Jurkat, Clone E6-1 (cell line): Measurements from ENCODE around the gene IGSF21.
A peak's percentile ranks its signal among the peaks of the same experiment; 100 is the strongest.

Experiments
- DNase-seq: peaks from one replicate; pipeline ENCODE4 v3.0.0-alpha.2; 2011; ENCODE audit warnings: low read depth, low spot score
- H3K4me3 ChIP-seq: 2 replicates; pipeline ENCODE4 v1.5.1; 2011; ENCODE audit warnings: mild to moderate bottlenecking, low read length, control low read depth, moderate library complexity

IGSF21 gene

DNA sequence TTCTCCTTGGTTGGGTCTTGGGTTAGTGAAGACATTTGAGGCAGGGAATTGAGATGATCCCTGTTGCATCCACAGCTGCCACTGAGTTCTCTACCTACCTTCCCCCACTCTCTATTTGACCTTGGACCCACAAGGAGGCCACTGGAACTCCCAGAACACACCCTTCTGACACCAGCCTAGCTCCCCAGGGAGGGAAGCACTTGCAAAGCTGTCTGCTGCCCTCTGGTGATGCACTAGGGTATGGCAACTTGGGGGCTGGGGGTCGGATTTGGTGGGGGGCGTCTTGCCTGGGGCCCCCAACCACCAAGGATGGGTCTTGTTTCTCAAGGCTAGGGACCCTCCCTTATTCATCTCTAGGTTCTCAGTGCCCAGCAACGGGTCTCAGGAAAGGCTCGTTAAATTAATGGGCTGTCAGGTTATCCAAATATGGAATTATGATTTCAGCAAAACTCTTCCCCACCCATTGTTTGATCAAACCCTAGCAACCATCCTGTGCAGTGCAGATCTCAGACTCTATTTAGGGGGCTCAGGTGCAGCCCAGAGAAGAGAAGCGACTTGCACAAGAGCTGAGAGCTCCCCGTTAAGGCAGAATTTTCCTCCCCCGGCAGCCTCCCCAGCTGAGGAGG lies 195.3 kb downstream of the IGSF21 start:
- no peak for DNase-seq
- H3K4me3 ChIP-seq: no peak overlapping the region

DNA sequence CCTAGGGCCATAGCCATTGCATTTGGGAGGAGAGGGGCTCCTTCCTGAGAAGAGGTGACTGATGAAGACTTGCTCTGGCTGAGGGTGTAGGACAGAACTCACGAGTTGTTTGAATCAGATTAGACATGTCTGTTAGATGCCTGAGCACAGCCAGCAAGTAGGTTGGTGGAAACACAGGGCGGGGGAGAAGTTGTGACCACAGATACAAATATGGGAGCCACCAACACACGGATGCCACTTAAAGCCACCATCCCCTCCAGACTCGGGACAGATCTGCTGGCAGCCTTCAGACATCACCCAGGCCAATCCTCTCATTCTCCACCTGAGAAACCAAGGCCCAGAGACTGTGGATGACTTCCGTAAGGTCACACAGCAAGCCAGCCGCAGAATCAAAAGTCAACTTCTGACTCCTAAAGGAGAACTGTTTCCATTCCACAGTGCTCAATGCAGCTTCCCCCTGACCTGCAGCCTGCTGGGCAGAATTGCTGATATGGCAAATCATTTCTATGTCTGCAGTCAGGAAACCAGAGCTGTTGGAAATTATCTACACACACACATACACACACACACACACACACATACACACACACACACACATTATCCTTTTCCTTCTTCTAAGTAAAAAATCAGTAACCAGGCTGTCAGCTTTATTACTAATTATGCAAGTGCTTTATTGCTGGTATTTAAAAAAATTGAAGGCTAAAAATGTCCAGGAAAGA lies 196.7 kb downstream of the IGSF21 start:
- no peak for DNase-seq
- H3K4me3 ChIP-seq: no peak overlapping the region

DNA sequence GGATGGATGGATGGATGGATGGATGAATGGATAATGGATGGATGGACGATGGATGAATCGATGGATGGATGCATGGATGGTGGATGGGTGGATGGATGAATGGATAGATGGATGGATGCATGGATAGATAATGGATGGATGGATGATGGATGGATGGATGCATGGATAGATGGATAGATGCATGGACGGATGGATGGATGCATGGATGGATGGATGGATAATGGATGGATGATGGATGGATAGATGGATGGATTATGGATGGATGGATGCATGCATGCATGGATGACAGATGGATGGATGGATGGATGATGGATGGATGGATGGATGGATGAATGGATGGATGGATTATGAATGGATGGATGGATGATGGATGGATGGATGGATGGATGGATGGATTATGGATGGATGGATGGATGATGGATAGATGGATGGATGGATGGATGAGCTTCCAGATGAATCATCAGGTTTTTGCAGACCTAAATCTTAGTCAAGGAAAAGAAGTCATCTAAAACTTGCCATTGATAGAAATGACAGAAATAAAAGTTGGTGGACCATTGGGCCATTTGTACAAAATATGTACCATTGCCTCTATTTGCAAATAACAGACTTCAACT lies 197.7 kb downstream of the IGSF21 start:
- no peak overlapping the region for H3K4me3 ChIP-seq
- DNase-seq: no peak

GRCh38 chr1:18307329-18307898 lies 199.8 kb downstream of the IGSF21 start:
- no peak for DNase-seq
- H3K4me3 ChIP-seq: no peak overlapping the region

DNA sequence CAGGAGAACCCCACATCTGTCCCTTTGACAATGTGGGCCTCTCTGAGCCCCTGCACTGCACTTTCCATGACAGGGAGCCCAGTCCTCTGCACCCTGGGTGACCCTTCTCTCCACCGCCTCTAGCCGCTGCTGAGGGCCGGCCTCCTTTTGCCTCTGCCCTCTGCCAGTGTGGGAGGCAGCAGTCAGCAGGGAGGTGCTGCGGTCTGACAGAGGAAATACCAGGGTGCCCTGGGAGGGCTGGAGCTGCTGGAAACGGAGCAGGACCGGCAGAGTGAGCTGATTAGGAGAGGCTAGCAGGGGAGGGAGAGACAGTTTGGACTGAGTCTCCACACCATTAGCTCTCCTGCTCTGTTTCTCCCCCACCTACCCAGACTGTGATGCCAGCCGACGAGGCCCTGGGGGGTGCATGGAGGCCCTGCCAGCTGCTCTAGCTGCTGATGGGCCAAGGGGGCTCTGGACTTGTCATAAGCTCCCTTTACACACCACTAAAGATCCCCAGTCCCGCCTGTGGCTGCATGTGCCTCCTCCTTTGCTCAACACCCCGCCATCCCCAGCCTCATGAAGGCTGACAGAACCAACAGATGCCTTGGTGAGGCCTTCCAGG lies 202.1 kb downstream of the IGSF21 start:
- no peak overlapping the region for H3K4me3 ChIP-seq
- DNase-seq: no peak

GRCh38 chr1:18312961-18313360 lies 205.4 kb downstream of the IGSF21 start:
- no peak for DNase-seq
- H3K4me3 ChIP-seq: no peak overlapping the region

DNA sequence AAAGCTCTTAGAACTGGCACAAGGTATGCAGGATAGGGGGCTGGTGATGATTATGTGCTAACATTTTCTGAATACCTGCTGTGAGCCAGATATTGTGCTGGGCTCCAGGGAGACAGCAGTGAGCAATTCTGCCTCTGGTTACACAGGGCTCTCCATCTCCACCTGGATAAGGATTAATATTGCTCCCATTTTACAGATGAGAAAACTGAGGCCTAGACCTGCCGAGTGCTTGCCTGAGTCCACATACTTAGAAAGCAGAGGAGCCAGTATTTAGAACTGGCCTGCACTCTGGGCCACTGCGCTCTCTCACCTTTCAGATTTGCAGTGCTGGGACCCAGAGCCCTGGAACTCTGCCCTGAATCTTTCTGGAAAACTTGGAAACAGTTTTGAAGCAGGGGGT lies 205.9 kb downstream of the IGSF21 start:
- no peak overlapping the region for H3K4me3 ChIP-seq
- no peak for DNase-seq

DNA sequence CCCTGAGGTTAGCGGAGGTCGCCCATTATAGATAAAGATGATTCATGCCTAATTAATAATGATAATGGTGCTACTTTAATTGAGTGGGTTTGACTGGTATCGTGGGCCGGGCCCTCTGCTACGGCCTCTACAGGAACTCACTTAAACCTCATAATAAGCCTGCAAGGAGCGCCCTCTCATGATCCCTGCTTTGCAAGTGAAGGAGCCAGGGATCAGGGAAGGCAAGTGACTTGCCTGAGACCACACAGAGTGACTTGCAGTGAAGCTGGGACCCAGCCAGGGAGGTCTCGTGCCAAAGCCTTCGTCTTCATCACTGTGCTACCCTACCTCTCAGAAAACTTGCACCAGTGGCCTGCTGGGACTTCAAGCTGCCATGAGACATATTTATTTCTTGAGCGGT lies 206.8 kb downstream of the IGSF21 start:
- H3K4me3 ChIP-seq: no peak overlapping the region
- no peak for DNase-seq

DNA sequence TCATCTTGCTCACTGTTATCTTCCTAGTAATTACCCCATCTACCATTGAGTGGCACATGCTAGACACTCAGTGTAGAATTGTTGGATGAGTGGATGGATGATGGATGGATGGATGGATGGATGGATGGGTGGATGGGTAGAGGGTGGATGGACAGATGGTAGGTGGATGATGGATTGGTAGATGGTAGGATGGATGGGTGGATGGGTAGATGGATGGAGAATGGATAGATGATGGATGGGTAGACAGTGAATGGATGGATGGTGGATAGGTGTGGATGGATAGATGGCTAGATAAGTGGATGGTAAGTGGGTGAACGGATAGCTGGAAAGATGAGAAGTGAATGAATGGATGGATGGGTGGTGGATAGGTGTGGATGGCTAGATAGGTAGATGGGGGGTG lies 207.9 kb downstream of the IGSF21 start:
- DNase-seq: no peak

GRCh38 chr1:18316764-18317163 lies 209.2 kb downstream of the IGSF21 start:
- no peak for DNase-seq
- no peak overlapping the region for H3K4me3 ChIP-seq

More for the DNA sequence above, 207.9 kb downstream of the IGSF21 start:
- H3K4me3 ChIP-seq: no peak overlapping the region

DNA sequence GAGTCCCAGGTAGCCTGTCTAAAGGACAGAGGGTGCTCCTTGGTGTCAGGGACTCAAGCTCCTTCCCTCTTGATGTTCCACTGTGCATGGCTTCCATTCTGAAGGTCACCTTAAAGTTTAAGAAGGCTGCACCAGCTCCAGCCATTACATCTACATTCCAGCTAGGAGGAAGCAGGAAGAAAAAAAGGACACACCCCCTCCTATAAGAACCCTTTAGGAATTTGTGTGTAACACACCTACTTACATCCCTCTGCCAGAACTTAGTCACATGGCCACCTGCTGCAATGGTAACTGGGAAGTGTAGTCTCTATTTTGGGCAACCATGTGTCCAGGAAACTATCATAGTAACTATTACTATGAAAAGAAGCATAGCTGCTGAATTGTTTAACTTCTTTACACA lies 211.5 kb downstream of the IGSF21 start:
- H3K4me3 ChIP-seq: no peak overlapping the region
- DNase-seq: no peak

DNA sequence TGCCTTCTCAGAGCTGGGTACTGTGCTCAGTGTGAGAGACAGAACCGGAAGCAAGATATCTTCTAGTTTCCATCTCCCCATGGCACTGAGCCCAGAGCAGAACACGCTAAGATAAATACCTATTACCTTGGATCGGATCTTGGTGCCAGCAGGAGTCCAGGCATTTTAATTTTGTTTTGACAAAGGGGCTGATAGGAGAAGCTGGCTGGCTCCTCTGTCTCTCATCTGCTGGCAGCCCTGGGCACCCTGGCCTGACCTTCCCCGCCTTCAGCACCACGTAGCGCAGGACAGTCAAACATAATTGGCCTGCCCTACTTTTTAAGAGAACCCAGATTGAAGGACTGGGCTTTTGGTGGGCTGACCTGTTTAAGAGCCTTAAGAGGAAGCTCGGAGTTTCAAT lies 212.5 kb downstream of the IGSF21 start:
- H3K4me3 ChIP-seq: no peak overlapping the region
- DNase-seq: no peak

GRCh38 chr1:18322368-18323032 lies 214.9 kb downstream of the IGSF21 start:
- peak; percentile 10 for DNase-seq
- H3K4me3 ChIP-seq: no peak overlapping the region

GRCh38 chr1:18323259-18323658 lies 215.7 kb downstream of the IGSF21 start:
- no peak overlapping the region for H3K4me3 ChIP-seq
- DNase-seq: no peak

GRCh38 chr1:18324246-18324645 lies 216.6 kb downstream of the IGSF21 start:
- DNase-seq: no peak
- no peak overlapping the region for H3K4me3 ChIP-seq

- no peak overlapping the region for H3K4me3 ChIP-seq
- no peak for DNase-seq
Observed at GRCh38 chr1:18325136-18325535, 217.5 kb downstream of the IGSF21 start.

DNA sequence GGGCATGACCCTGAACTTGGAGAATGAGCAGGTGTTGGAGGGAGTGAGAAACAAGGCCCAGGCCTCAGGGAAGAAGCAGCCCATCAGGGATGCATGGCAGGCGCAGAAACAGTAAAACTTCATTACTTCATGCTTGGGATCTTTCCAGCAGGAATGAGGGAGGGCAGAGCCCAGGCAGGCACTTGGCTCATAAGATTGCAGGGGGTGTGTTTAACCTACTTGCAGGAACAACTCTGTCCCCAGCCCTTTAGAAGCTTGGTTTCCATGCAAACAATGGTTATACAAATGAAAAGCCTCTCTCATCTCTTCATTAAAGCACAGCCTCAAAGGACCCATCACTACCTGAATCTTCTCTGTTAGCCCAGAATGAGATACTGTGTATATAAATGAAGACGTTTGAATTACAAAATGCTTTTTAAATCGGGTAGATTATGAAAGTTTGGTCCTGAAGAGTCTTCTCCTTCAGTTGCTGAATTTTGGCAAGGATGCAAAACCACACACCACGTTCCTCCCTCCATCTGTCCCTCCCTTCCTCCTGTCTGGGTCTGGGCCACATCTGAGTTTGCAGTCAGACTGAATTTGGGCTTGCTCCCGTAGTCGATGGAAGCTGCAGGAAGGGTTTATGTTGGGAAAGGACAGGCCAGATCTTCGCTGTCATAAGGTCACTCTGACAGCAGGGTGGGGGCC lies 218.8 kb downstream of the IGSF21 start:
- DNase-seq: no peak
- H3K4me3 ChIP-seq: no peak overlapping the region

DNA sequence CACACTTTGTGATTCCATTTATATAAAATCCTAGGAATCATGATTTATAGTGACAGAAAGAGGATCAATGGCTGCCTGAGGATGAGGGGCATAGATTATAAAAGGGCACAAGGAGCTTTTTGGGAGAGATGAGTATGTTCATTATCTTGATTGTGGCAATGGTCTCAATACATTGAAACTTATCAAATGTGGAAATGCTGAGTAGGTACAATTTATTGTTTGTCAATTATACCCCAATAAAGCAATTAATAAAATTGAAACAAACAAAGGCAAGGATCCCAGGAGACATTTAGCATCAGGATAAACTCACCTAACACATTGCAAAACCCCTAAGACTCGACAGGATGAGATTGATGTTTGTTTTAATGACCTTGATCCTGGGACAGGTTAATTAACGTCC lies 220.1 kb downstream of the IGSF21 start:
- H3K4me3 ChIP-seq: no peak overlapping the region
- DNase-seq: no peak

- H3K4me3 ChIP-seq: no peak overlapping the region
- no peak for DNase-seq
Observed at GRCh38 chr1:18328803-18329202, 221.2 kb downstream of the IGSF21 start.
